ENCODE data around the gene PWP1.

DNA sequence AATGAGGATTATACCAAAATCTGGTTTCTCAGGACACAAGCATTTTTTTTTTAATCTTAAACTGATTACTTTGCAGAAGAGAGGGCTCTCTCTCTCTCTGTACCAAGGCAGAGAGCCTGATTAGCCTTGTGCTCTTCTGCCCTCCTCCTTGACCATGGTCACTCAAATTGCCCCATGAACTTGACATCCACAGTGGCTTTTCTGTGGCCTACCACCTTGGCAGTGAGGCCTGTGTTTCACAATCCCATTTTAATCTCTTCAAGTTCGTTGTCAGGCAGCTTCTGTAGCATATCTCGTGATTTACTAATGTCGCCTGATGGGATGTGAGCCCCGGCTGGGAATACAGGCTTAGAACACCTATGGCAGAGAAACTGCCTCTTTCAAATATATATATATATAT, 30.7 kb upstream of the PWP1 start:
- TF ChIP-seq, protein P1, sequence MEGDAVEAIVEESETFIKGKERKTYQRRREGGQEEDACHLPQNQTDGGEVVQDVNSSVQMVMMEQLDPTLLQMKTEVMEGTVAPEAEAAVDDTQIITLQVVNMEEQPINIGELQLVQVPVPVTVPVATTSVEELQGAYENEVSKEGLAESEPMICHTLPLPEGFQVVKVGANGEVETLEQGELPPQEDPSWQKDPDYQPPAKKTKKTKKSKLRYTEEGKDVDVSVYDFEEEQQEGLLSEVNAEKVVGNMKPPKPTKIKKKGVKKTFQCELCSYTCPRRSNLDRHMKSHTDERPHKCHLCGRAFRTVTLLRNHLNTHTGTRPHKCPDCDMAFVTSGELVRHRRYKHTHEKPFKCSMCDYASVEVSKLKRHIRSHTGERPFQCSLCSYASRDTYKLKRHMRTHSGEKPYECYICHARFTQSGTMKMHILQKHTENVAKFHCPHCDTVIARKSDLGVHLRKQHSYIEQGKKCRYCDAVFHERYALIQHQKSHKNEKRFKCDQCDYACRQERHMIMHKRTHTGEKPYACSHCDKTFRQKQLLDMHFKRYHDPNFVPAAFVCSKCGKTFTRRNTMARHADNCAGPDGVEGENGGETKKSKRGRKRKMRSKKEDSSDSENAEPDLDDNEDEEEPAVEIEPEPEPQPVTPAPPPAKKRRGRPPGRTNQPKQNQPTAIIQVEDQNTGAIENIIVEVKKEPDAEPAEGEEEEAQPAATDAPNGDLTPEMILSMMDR (optimal IDR thresholded peaks at IDR 0.05 in 1 of 3, IDR thresholded peaks at IDR 0.05 in 1 of 3, conservative IDR thresholded peaks at IDR 0.05 in 1 of 3; ENCODE audit: extremely low read depth in 1 of 3, insufficient read depth in 2 of 3, low read length in 3 of 3) = no peak
- TF ChIP-seq EZH2 (IDR thresholded peaks at IDR 0.05; ENCODE audit: low read length) = no peak

Data from keratinocyte (primary cell).